ENCODE data around the gene SLC35A3. TPM values are rescaled to one million over a fixed set of nuclear protein-coding genes. Genes with fewer than 3 reads are reported as not detected.
A peak's percentile ranks its signal among the peaks of the same experiment; 100 is the strongest.
"Not testable (repeated sequence)": the region's sequence is repeated elsewhere in the genome, so short reads cannot be mapped to it uniquely, and the experiment has no call there.

Gene SLC35A3
- total RNA-seq, 1 donor from 2014 or later: 26.7 TPM

- TF ChIP-seq CTCF (conservative IDR thresholded peaks at IDR 0.05): no peak
- H3K4me1 Mint-ChIP-seq (ENCODE audit: unreplicated experiment): peaks cover 40% of the 10 kb centered on the region
Observed at GRCh38 chr1:100039591-100039990, 69.8 kb downstream of the SLC35A3 start.

GRCh38 chr1:100045206-100045605 lies 75.4 kb downstream of the SLC35A3 start:
- peaks cover 28% of the 10 kb centered on the region for H3K36me3 Mint-ChIP-seq
- no peak for TF ChIP-seq CTCF (conservative IDR thresholded peaks at IDR 0.05)
- peaks cover 13% of the 10 kb centered on the region for H3K9me3 Mint-ChIP-seq
- H3K4me3 Mint-ChIP-seq: no peak overlapping the region
- no peak for DNase-seq (ENCODE audit: extremely low spot score, unreplicated experiment)
- peaks cover 34% of the 10 kb centered on the region for H3K4me1 Mint-ChIP-seq (ENCODE audit: unreplicated experiment)
- H3K27me3 Mint-ChIP-seq: no peaks in the 10 kb centered on the region
- H3K27ac Mint-ChIP-seq: no peak overlapping the region

More at GRCh38 chr1:100039591-100039990, 69.8 kb downstream of the SLC35A3 start:
- H3K9me3 Mint-ChIP-seq: no peaks in the 10 kb centered on the region
- H3K27me3 Mint-ChIP-seq: no peaks in the 10 kb centered on the region
- peak overlapping the region; percentile 99 for H3K27ac Mint-ChIP-seq
- H3K4me3 Mint-ChIP-seq: peak overlapping the region; percentile 99
- no peak for DNase-seq (ENCODE audit: extremely low spot score, unreplicated experiment)
- H3K36me3 Mint-ChIP-seq: peaks cover 8% of the 10 kb centered on the region

GRCh38 chr1:100047235-100047708 lies 77.5 kb downstream of the SLC35A3 start:
- H3K4me3 Mint-ChIP-seq; H3K27me3 Mint-ChIP-seq; DNase-seq (ENCODE audit: extremely low spot score, unreplicated experiment); H3K27ac Mint-ChIP-seq: not testable (repeated sequence)
- H3K4me1 Mint-ChIP-seq (ENCODE audit: unreplicated experiment): peaks cover 25% of the 10 kb centered on the region
- H3K36me3 Mint-ChIP-seq: peaks cover 34% of the 10 kb centered on the region
- H3K9me3 Mint-ChIP-seq: peaks cover 13% of the 10 kb centered on the region

GRCh38 chr1:100050139-100050538 lies 80.3 kb downstream of the SLC35A3 start:
- TF ChIP-seq CTCF (conservative IDR thresholded peaks at IDR 0.05): no peak
- peak overlapping the region; percentile 12 for H3K4me3 Mint-ChIP-seq
- peaks cover 8% of the 10 kb centered on the region for H3K9me3 Mint-ChIP-seq
- no peak for DNase-seq (ENCODE audit: extremely low spot score, unreplicated experiment)
- peak overlapping the region; percentile 34 for H3K27ac Mint-ChIP-seq
- no peaks in the 10 kb centered on the region for H3K27me3 Mint-ChIP-seq
- peaks cover 31% of the 10 kb centered on the region for H3K36me3 Mint-ChIP-seq
- H3K4me1 Mint-ChIP-seq (ENCODE audit: unreplicated experiment): peaks cover 25% of the 10 kb centered on the region

- peaks cover 26% of the 10 kb centered on the region for H3K4me1 Mint-ChIP-seq (ENCODE audit: unreplicated experiment)
- H3K27me3 Mint-ChIP-seq: no peaks in the 10 kb centered on the region
- no peak for TF ChIP-seq CTCF (conservative IDR thresholded peaks at IDR 0.05)
- no peak overlapping the region for H3K4me3 Mint-ChIP-seq
- no peak overlapping the region for H3K27ac Mint-ChIP-seq
- H3K36me3 Mint-ChIP-seq: peaks cover 32% of the 10 kb centered on the region
- peaks cover 6% of the 10 kb centered on the region for H3K9me3 Mint-ChIP-seq
- no peak for DNase-seq (ENCODE audit: extremely low spot score, unreplicated experiment)
Observed at GRCh38 chr1:100051401-100051800, 81.6 kb downstream of the SLC35A3 start.

GRCh38 chr1:100051893-100052292 lies 82.1 kb downstream of the SLC35A3 start:
- no peak for DNase-seq (ENCODE audit: extremely low spot score, unreplicated experiment)
- no peak for TF ChIP-seq CTCF (conservative IDR thresholded peaks at IDR 0.05)
- H3K27ac Mint-ChIP-seq: no peak overlapping the region
- peaks cover 22% of the 10 kb centered on the region for H3K4me1 Mint-ChIP-seq (ENCODE audit: unreplicated experiment)
- H3K9me3 Mint-ChIP-seq: peaks cover 2% of the 10 kb centered on the region
- H3K4me3 Mint-ChIP-seq: no peak overlapping the region
- H3K36me3 Mint-ChIP-seq: peaks cover 32% of the 10 kb centered on the region
- H3K27me3 Mint-ChIP-seq: no peaks in the 10 kb centered on the region
